Nephron (organoid): Measurements from ENCODE around the gene LRRC8B.

Experiments
- H3K27ac Mint-ChIP-seq, 3 experiments: 2 replicates each; pipeline ENCODE4 v1.8.0; 2020; ENCODE audit warnings: mixed read lengths in 3 of 3, mild to moderate bottlenecking in 2 of 3, moderate library complexity in 1 of 3
- H3K27me3 Mint-ChIP-seq: 2 replicates; pipeline ENCODE4 v1.8.0; 2021; ENCODE audit warnings: low read depth, mild to moderate bottlenecking, moderate library complexity, mixed read lengths
- H3K36me3 Mint-ChIP-seq: 2 replicates; pipeline ENCODE4 v1.8.0; 2020; ENCODE audit warnings: low read depth, mixed read lengths
- H3K4me1 Mint-ChIP-seq: 2 replicates; pipeline ENCODE4 v1.8.0; 2020; ENCODE audit warnings: mixed read lengths
- H3K4me3 Mint-ChIP-seq, 3 experiments: 2 replicates each; pipeline ENCODE4 v1.8.0; 2020; ENCODE audit warnings: mild to moderate bottlenecking in 3 of 3, mixed read lengths in 3 of 3, moderate library complexity in 2 of 3
- H3K9me3 Mint-ChIP-seq: 2 replicates; pipeline ENCODE4 v1.8.0; 2020; ENCODE audit warnings: mixed read lengths
- TF ChIP-seq, protein P1 (sequence below), 3 experiments: fragments of 200-600 bp; sonication (generic); IDR thresholded peaks; one replicate each; pipeline ENCODE4 v1.5.0; 2021; ENCODE audit warnings: antibody characterized with exemption in 3 of 3; ENCODE audit not compliant: unreplicated experiment in 3 of 3

LRRC8B gene

DNA sequence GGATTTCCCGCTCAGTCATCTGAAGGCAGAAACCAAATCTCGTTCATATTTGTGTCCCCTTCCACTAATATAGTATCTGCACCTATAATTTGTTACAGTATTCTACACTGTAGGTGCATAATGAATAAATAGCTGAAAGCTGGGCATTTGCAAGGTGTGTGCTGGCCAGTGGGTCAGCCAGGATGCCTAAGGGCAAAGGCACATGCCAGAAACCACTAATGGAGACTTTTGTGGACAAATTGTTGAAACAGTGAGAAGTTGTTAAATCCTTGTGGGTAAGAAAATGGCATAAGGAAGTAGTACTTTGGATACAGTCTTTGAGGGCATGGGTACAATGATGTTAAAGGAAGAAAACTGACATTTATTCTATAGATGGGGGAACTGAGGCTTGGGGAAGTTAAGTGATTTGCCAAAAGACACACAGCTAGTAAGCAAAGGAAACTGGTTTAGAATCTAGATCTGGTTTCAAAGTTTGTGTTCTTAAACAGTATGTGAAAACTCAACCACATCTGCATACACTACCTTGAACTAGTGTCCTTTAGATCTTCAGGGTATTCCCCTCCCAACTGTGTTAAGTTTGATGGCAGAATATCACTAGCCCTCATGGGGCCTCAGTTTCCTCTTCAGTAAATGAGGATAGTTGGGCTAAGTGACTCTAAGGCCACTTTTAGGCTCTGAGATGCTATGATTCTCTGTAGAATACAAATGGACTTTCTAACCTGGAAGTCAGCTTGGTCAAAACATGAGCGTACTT lies 81.8 kb downstream of the LRRC8B start:
- H3K27me3 Mint-ChIP-seq: peaks cover 7% of the 10 kb centered on the region
- H3K4me3 Mint-ChIP-seq: no peak overlapping the region
- no peaks in the 10 kb centered on the region for H3K36me3 Mint-ChIP-seq

DNA sequence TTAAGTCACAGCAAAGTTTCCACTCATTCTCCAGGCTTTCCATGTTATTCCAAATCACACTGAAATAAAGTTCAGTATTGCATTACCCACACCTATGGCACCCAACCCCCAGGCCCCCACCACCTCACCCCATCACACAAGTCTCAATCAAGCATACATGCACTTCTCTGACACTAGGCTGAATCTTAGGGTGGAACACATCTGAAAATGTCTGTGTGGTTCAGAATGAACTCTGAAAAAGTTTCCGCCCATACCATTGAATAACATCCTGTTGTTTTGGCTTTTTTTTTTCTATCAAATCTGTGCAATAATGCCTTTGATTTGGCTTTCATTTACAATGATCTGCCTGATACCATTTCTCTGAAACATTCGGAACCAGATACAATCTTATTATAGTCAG lies 82.5 kb downstream of the LRRC8B start:
- H3K27ac Mint-ChIP-seq: no peak overlapping the region

More for the DNA sequence above, 81.8 kb downstream of the LRRC8B start:
- H3K4me1 Mint-ChIP-seq: no peaks in the 10 kb centered on the region
- H3K27ac Mint-ChIP-seq: no peak overlapping the region
- TF ChIP-seq, protein P1, sequence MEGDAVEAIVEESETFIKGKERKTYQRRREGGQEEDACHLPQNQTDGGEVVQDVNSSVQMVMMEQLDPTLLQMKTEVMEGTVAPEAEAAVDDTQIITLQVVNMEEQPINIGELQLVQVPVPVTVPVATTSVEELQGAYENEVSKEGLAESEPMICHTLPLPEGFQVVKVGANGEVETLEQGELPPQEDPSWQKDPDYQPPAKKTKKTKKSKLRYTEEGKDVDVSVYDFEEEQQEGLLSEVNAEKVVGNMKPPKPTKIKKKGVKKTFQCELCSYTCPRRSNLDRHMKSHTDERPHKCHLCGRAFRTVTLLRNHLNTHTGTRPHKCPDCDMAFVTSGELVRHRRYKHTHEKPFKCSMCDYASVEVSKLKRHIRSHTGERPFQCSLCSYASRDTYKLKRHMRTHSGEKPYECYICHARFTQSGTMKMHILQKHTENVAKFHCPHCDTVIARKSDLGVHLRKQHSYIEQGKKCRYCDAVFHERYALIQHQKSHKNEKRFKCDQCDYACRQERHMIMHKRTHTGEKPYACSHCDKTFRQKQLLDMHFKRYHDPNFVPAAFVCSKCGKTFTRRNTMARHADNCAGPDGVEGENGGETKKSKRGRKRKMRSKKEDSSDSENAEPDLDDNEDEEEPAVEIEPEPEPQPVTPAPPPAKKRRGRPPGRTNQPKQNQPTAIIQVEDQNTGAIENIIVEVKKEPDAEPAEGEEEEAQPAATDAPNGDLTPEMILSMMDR (IDR thresholded peaks at IDR 0.05; ENCODE audit: unreplicated experiment in 3 of 3): no peak
- no peaks in the 10 kb centered on the region for H3K9me3 Mint-ChIP-seq

DNA sequence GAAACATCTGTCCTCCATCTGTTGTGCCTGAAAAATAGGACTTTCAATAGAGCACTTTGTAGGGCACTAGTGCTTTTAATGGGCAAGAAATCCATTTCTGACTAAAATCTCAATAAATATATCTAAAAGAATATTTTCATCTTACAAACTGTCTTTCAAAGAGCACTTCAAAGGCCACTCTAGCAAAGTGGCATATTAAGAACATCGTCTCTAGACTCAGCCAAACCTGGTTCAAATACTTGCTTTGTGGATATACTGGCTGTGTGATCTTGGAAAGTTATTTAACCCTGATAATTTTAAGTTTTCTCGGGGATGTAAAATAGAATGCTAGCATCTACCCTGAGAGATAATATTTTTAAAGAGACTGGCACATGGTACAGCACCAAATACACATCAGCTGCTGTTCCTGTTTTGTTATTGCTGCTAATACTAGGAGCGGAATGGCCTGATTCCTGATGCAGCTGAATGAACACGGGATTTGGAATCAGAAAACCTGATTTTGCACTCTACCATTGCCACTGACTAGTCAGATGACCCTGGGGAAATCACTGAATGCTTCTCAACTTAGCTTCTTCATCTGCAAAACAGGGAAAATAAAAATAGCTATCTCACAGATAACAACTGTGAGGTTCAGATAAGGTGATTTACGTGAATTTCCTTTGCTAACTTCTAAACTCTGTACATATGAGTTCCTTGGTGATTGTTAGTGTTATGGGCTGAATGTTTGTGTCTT lies 83.1 kb downstream of the LRRC8B start:
- Mint-ChIP-seq H3K4me3 (no peak overlapping the region), H3K36me3 (no peaks in the 10 kb centered on the region), H3K27ac (no peak overlapping the region), H3K4me1 (no peaks in the 10 kb centered on the region), H3K9me3 (no peaks in the 10 kb centered on the region), H3K27me3 (peaks cover 7% of the 10 kb centered on the region)
- TF ChIP-seq, protein P1 (IDR thresholded peaks at IDR 0.05; ENCODE audit: unreplicated experiment in 3 of 3): no peak

More for the DNA sequence above, 82.5 kb downstream of the LRRC8B start:
- Mint-ChIP-seq H3K9me3 (no peaks in the 10 kb centered on the region), H3K27me3 (peaks cover 7% of the 10 kb centered on the region), H3K4me1 (no peaks in the 10 kb centered on the region), H3K36me3 (no peaks in the 10 kb centered on the region), H3K4me3 (no peak overlapping the region)
- TF ChIP-seq, protein P1 (IDR thresholded peaks at IDR 0.05; ENCODE audit: unreplicated experiment in 3 of 3): no peak

DNA sequence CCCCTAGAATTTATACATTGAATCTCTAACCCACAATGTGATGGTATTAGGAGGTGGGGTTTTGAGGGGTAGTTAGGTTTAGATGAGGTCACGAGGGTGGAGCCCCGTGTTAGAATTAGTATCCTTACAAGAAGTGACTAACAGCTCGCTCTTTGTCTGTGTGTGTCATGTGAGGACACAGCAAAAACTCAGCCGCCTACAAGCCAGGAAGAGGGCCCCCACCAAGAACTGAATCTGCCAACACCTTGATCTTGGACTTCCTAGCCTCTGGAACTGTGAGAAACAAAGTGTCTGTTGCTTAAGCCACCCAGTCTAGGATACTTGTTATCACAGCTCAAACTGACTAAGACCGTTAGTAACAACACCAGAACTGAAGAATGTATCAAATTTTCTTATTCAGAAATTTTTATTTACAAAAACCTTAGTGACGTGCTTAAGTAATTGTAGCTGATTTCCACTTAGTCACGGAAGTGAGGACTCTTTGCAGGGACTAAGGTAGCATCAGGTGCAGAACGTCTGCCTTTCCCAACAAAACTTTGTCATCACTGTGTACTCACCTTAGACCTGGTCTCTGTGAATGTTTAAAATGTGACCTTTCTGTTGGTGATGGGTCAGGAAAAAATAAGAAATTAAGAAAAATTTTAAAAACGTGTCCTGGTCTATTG lies 83.8 kb downstream of the LRRC8B start:
- no peak overlapping the region for H3K4me3 Mint-ChIP-seq
- no peaks in the 10 kb centered on the region for H3K4me1 Mint-ChIP-seq
- no peak overlapping the region for H3K27ac Mint-ChIP-seq
- H3K27me3 Mint-ChIP-seq: peaks cover 7% of the 10 kb centered on the region
- H3K36me3 Mint-ChIP-seq: no peaks in the 10 kb centered on the region
- no peaks in the 10 kb centered on the region for H3K9me3 Mint-ChIP-seq
- TF ChIP-seq, protein P1 (IDR thresholded peaks at IDR 0.05; ENCODE audit: unreplicated experiment in 3 of 3): no peak

DNA sequence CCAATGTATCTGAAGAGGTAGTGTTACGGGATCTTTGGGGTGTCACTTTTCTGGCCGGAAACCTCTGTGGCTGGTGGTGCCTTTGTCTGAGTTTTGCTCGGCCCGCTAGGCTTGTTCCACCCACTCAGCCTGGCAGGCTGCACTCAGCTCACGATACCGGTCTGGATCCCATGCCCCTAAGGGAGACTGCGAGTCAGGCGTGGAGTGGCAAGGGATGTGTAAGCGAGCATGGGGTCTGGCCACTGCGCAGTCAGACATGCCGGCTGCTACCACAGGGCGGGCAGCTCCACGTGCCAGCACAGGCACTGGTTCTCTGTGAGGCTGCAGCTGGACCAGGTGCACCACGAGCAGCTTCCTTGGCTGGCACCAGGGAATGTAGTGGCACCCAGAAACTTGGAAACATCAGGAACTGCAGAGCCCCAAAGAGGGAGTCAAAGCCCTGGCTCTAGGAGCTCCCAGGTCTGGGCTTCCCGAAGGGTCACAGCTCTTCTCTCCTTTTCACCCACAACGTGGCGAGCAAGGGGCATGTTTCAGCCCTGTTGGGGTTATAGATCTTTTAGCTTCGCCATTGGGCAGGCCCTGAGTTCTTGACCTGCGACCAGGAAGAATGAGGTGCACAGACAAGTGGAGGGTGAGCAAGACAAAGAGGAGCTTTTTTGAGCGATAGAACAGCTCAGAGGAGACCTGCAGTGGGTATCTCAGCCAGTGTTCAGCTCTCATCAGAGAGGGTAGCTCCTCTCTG lies 84.5 kb downstream of the LRRC8B start:
- H3K27ac Mint-ChIP-seq: no peak overlapping the region
- TF ChIP-seq, protein P1 (IDR thresholded peaks at IDR 0.05; ENCODE audit: unreplicated experiment in 3 of 3): no peak
- no peak overlapping the region for H3K4me3 Mint-ChIP-seq
- H3K36me3 Mint-ChIP-seq: no peaks in the 10 kb centered on the region
- peaks cover 7% of the 10 kb centered on the region for H3K27me3 Mint-ChIP-seq
- H3K9me3 Mint-ChIP-seq: no peaks in the 10 kb centered on the region
- H3K4me1 Mint-ChIP-seq: no peaks in the 10 kb centered on the region
